ENCODE data around the gene ZNF429.
"Not testable (repeated sequence)": the region's sequence is repeated elsewhere in the genome, so short reads cannot be mapped to it uniquely, and the experiment has no call there.

ZNF429 gene

GRCh38 chr19:21566073-21566472, 60.7 kb downstream of the ZNF429 start:
- H3K4me3 ChIP-seq (IDR thresholded peaks at IDR 0.05; ENCODE audit: insufficient read depth, low read depth, low read length), result no peak overlapping the region
- TF ChIP-seq CTCF (conservative IDR thresholded peaks at IDR 0.05; ENCODE audit: low read depth, low read length), result no peak
- H3K36me3 ChIP-seq (ENCODE audit: insufficient read depth), result no peaks in the 10 kb centered on the region
- no peaks in the 10 kb centered on the region for H4K20me1 ChIP-seq (ENCODE audit: insufficient read depth)
- H3K4me1 ChIP-seq (ENCODE audit: low read depth, poor library complexity, severe bottlenecking), result no peaks in the 10 kb centered on the region
- H3K9ac ChIP-seq, result no peak overlapping the region
- H3K4me2 ChIP-seq, result no peak overlapping the region
- H3K27ac ChIP-seq, result no peak overlapping the region
- no peaks in the 10 kb centered on the region for H3K79me2 ChIP-seq (ENCODE audit: insufficient read depth, low read depth)
- no peak overlapping the region for H2AFZ ChIP-seq (ENCODE audit: low read depth)
- no peaks in the 10 kb centered on the region for H3K27me3 ChIP-seq (ENCODE audit: insufficient read depth, low read depth)

- not testable (repeated sequence) for H3K79me2 ChIP-seq (ENCODE audit: insufficient read depth, low read depth); H3K9ac ChIP-seq; H3K4me2 ChIP-seq; H4K20me1 ChIP-seq (ENCODE audit: insufficient read depth); H3K27me3 ChIP-seq (ENCODE audit: insufficient read depth, low read depth); H2AFZ ChIP-seq (ENCODE audit: low read depth); H3K36me3 ChIP-seq (ENCODE audit: insufficient read depth); H3K4me1 ChIP-seq (ENCODE audit: low read depth, poor library complexity, severe bottlenecking); H3K4me3 ChIP-seq (IDR thresholded peaks at IDR 0.05; ENCODE audit: insufficient read depth, low read depth, low read length); H3K27ac ChIP-seq
These were observed 62.4 kb downstream of the ZNF429 start for GRCh38 chr19:21567806-21568205.

GRCh38 chr19:21568816-21569493, 63.6 kb downstream of the ZNF429 start:
- no peak for TF ChIP-seq CTCF (conservative IDR thresholded peaks at IDR 0.05; ENCODE audit: low read depth, low read length)
- H3K27me3 ChIP-seq (ENCODE audit: insufficient read depth, low read depth), result no peaks in the 10 kb centered on the region
- no peaks in the 10 kb centered on the region for H3K36me3 ChIP-seq (ENCODE audit: insufficient read depth)
- H3K79me2 ChIP-seq (ENCODE audit: insufficient read depth, low read depth), result no peaks in the 10 kb centered on the region
- no peaks in the 10 kb centered on the region for H4K20me1 ChIP-seq (ENCODE audit: insufficient read depth)
- H3K4me3 ChIP-seq (IDR thresholded peaks at IDR 0.05; ENCODE audit: insufficient read depth, low read depth, low read length), result no peak overlapping the region
- H3K4me2 ChIP-seq, result no peak overlapping the region
- H3K4me1 ChIP-seq (ENCODE audit: low read depth, poor library complexity, severe bottlenecking), result no peaks in the 10 kb centered on the region
- no peak overlapping the region for H2AFZ ChIP-seq (ENCODE audit: low read depth)
- H3K9ac ChIP-seq, result no peak overlapping the region
- H3K27ac ChIP-seq, result no peak overlapping the region

GRCh38 chr19:21569494-21569865, 64.1 kb downstream of the ZNF429 start:
- Histone ChIP-seq H2AFZ (ENCODE audit: low read depth) (no peak overlapping the region), H3K9ac (no peak overlapping the region), H3K4me1 (ENCODE audit: low read depth, poor library complexity, severe bottlenecking) (no peaks in the 10 kb centered on the region), H3K27me3 (ENCODE audit: insufficient read depth, low read depth) (no peaks in the 10 kb centered on the region), H3K36me3 (ENCODE audit: insufficient read depth) (no peaks in the 10 kb centered on the region), H3K4me2 (no peak overlapping the region), H3K79me2 (ENCODE audit: insufficient read depth, low read depth) (no peaks in the 10 kb centered on the region), H3K4me3 (IDR thresholded peaks at IDR 0.05; ENCODE audit: insufficient read depth, low read depth, low read length) (no peak overlapping the region), H3K27ac (no peak overlapping the region), H4K20me1 (ENCODE audit: insufficient read depth) (no peaks in the 10 kb centered on the region)
- no peak for TF ChIP-seq CTCF (conservative IDR thresholded peaks at IDR 0.05; ENCODE audit: low read depth, low read length)

GRCh38 chr19:21571316-21571715, 65.9 kb downstream of the ZNF429 start:
- no peak overlapping the region for H2AFZ ChIP-seq (ENCODE audit: low read depth)
- H4K20me1 ChIP-seq (ENCODE audit: insufficient read depth), result no peaks in the 10 kb centered on the region
- no peaks in the 10 kb centered on the region for H3K36me3 ChIP-seq (ENCODE audit: insufficient read depth)
- H3K27ac ChIP-seq, result no peak overlapping the region
- no peak for TF ChIP-seq CTCF (conservative IDR thresholded peaks at IDR 0.05; ENCODE audit: low read depth, low read length)
- H3K4me3 ChIP-seq (IDR thresholded peaks at IDR 0.05; ENCODE audit: insufficient read depth, low read depth, low read length), result no peak overlapping the region
- H3K9ac ChIP-seq, result no peak overlapping the region
- H3K27me3 ChIP-seq (ENCODE audit: insufficient read depth, low read depth), result no peaks in the 10 kb centered on the region
- H3K4me1 ChIP-seq (ENCODE audit: low read depth, poor library complexity, severe bottlenecking), result no peaks in the 10 kb centered on the region
- no peak overlapping the region for H3K4me2 ChIP-seq
- no peaks in the 10 kb centered on the region for H3K79me2 ChIP-seq (ENCODE audit: insufficient read depth, low read depth)

All from KMS-11 (cell line).